Bone marrow (tissue), 2 donors: ENCODE data around the gene GPR158.
"Not testable (repeated sequence)": the region's sequence is repeated elsewhere in the genome, so short reads cannot be mapped to it uniquely, and the experiment has no call there.

Experiments used
- DNase-seq, 2 donors: peaks; one replicate each; lab custom pipeline; 2025; lab: John Stamatoyannopoulos, UW

GPR158 gene

DNA sequence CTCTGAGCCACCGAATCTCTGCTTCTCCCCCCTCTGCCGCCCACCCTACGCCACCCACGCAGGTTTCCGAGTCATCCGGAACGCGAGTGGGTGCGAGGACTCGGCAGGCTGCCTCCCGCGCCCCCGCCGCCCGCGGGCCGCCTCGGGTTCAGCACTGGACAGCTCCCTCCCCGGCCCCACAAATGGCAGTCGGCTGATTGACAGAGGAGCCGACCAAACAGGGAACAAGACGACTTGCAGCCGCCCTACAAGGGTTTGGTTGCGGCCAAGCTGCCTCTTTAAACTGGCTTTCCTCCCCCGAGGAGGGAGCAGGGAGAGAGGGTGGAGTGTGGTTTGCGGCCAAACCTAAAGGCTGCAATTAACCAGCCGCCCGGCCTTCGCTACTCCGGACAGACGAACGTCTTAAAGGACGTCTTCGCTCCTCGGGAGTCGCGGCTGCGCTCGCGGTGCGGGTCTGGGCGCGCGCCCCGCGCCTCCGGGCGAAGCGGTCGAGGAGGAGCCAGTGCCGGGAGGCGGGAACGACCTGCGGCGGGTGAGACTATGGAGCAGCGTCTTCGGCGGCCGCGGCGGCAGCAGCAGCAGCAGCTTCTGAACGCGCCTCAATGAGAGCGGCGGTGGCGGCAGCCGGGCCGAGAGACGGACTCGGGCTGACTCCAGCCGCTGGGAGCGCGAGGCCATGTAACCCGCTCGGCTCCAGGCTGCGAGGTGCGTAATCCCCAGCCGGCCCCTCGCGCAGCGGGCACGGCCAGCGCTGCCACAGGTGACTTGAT, at the start of gene GPR158:
Gene GPR158, plus strand, starts transcription at position 541 of the 770 bp plus-strand sequence. CDS start 420 bp downstream, outside the sequence.
- no peak for DNase-seq

- DNase-seq, result no peak
These were observed 49.6 kb upstream of the GPR158 start for GRCh38 chr10:25125201-25125611.

GRCh38 chr10:25129592-25129991, 45.2 kb upstream of the GPR158 start:
- DNase-seq, result no peak

GRCh38 chr10:25130906-25131305, 43.9 kb upstream of the GPR158 start:
- DNase-seq, result no peak

DNA sequence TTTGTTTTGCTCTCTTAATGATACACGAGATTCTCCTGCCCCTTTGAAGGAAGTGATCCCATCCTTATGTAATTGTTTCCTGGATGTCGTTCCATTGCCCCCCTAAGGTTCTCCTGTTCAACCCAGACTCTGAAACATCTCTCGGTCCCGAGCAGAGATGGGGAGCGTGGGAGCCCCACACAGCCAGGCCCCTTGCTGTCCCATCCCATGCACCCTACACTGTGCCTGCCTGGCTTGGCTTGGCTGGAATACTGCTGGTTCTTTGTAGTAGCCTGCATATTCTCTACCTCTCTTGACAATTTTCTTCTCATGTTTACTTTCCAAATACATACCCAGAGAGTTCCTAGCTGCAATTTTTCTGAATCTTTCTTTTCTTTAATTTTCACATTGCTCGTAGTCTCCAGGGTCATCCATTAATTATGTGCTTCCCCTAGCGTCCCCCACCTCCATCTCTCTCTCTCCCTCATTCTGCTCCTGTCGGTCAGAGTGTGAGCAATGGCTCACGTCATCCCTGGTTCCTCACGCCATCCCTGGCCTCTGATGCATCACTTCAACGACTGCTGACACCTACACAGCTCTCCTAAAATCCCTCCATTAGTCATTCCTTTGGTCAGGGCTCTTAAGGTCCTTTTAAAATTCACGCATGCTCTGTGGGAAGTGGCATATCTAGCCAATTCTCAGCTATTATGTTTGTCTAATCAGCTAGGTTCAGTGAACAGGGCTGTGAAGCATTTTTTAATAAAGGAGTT, 32.5 kb upstream of the GPR158 start:
- no peak for DNase-seq

DNA sequence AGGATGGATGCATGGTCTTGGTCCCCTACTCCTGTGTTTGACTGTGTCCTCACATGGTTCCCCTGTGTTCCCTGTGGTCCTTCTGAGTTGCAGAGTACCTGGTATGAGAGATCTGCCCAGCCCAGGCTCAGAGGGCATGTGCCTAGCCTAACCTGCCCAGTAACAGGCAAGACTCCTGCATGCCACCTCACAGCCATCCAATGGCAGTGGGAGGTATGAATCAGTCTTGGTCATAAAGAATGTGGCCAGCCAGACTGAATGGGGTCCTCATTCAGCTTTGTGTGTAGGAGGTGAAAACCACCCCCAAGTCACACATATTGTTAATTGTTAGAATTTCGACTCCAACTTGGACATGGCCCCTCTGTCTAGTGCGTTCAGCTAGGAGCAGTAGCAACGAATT, 17.2 kb upstream of the GPR158 start:
- no peak for DNase-seq

DNA sequence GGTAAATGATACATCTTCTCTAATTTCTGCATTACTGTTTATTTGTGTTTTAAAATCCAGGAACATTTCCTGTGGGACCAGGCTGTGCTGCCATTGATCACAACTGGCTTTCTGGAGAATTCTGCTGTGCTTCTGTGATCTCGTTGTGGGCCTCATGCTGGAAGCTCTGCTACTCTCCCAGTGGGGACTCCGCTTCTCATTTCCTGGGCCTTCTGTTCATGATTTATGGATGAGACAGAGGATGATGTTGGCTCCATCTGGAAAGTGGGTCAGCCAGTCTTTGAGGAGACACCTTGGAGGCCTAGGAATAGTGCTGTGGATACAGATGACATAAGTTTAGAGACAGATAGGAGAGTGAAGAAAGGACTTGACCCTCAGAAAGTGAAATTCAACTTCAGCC, 15.2 kb upstream of the GPR158 start:
- DNase-seq, result no peak

GRCh38 chr10:25162391-25162790, 12.4 kb upstream of the GPR158 start:
- no peak for DNase-seq

GRCh38 chr10:25163464-25163863, 11.3 kb upstream of the GPR158 start:
- DNase-seq, result not testable (repeated sequence)

DNA sequence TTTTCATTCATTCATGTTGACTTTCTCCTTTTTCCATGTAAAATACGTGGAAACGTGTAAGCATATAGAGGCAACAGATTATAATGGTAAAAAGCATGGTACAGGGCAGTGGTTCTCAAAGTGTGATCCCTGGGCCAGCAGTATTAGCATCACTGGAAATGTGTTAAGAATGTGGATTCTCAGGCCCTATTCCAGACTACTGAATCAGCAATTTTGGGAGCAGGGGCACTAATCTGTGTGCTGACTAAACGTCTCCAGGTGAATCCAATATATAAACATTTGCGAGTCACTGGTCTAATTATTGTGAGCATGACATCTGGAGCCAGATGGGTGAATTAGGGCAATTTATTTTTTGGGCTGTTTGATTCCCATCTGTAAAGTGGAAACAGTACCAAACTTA, 5.1 kb upstream of the GPR158 start:
- DNase-seq, result no peak

DNA sequence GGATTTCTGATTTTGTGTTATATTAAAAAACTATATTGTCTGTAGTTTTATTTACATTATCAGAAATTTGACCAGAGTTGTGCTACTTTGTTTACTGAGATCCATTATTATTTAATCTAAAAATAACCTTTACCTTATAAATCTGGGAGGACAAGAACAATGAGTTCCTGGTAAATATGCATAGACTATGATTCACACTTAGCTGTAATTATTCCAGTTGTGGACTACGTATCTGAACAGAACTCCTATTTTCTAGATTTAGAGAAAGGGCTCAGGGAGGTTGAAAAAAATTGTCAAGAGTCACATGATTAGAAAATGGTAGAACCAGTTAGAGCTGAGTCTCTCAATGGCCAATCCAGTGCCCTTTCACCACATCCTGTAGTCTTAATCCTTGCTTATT, 4.2 kb upstream of the GPR158 start:
- no peak for DNase-seq

DNA sequence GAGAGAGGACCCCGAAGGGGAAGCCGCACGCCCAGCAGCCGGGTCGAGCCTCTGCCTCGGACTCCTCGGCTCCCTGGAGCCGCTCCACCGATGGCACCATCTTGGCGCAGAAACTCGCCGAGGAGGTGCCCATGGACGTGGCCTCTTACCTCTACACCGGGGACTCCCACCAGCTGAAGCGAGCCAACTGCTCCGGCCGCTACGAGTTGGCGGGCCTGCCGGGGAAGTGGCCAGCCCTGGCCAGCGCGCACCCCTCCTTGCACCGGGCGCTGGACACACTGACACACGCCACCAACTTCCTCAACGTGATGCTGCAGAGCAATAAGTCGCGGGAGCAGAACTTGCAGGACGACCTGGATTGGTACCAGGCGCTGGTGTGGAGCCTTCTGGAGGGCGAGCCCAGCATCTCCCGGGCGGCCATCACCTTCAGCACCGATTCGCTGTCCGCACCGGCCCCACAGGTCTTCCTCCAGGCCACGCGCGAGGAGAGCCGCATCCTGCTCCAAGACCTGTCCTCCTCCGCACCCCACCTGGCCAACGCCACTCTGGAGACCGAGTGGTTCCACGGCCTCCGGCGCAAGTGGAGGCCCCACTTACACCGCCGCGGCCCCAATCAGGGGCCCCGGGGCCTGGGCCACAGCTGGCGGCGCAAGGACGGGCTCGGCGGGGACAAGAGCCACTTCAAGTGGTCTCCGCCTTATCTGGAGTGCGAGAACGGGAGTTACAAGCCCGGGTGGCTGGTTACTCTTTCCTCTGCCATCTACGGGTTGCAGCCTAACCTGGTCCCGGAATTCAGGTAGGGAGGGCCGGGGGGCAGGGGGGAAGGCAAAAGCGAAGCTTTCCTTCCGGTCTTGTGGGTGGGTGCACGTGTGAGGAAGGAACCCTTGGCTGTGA, 973 bp downstream of the GPR158 start:
- DNase-seq, result no peak

DNA sequence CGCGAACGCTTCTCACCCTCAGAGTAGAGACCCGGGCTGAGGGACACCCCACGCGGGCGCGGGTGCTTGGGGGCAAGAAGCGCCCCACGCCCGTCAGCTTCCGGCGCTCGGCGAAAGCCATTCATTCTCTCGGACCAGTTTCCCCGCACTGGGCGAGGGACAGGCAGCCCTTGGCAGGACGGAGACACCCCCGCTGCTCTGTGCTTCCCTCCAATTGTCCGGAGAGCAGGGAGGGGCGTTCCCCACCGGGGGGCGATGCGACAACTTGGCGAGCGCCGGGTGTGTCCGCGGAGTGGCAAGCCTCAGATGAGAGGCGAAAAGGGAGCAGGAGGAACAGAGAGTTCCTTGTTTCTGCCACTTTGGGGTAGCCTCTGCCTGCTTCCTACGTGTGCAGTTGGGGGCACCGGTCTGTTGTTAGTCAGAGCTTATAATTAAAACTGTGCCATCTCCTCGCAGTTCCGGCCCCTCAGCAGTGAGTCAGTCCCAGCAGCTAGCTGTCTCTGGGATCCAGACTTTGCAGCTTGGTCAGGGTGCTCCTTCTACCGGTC, 1.7 kb downstream of the GPR158 start:
- no peak for DNase-seq

- no peak for DNase-seq
These were observed 2.4 kb downstream of the GPR158 start for GRCh38 chr10:25177093-25177753.

DNA sequence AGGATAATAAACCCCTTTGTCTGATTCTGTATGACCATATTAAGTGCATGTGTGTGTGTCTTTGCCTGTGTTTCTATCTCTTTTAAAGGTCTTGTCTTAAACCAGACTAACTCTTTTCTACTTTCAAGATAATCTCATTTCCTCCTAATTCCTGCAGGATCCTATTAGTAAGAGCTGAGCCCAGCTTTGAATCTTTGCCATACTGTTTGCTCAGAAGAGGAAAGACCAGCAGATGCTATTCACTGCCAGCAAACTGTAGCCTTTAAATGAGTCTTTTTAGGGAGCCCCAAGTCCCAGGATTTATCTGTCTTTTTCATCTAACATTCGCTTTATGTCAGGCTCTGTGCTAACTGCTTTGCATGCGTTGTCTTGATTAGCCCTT, 2.9 kb downstream of the GPR158 start:
- DNase-seq, result no peak

DNA sequence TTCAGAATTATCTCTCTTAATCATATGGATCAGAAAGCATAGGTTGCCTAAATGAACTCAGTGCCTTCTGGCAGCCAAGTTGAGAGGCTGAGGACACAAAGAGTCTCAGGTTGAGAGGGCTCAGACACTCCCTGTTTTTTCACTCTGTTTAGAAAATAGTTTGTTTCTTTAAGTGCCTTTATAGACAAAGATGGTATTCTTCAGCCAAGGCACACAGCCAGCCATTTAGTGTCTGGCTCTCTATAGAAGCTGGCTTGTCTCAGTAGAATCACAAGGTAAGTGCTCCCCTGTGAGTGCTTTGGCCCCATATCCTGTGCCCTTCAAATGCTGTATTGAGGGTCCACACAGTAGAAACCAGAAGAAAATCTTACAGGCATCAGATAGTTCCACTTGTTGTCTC, 3.6 kb downstream of the GPR158 start:
- no peak for DNase-seq

GRCh38 chr10:25180801-25181200, 6.0 kb downstream of the GPR158 start:
- DNase-seq, result no peak

DNA sequence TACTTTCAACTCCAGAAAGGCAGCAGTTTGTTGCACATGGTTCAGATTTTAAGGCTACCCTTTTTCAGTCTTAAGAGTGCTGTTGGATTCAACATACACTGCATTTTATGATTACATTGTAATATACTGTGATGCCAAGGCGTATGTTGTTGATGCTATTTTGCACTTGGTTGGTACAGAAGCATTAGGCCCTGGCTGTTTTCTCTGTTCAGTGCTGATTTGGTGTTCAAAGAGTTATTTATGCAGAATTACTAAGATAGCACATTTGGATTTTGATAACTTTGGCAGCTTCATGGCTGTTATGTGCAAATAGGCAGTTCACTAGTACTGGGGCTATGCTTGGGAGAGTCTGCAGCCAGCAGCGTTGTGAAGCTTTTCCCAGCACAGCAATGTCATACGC, 7.8 kb downstream of the GPR158 start:
- DNase-seq, result no peak

- no peak for DNase-seq
These were observed 16.5 kb downstream of the GPR158 start for GRCh38 chr10:25191162-25191895.

- DNase-seq, result no peak
These were observed 23.4 kb downstream of the GPR158 start for GRCh38 chr10:25198151-25198550.
